Ureter (tissue), 1 donor: ENCODE measurements around the gene FBRSL1. TPM values are rescaled to one million over a fixed set of nuclear protein-coding genes. Genes with fewer than 3 reads are reported as not detected.
"Not testable (repeated sequence)": the region's sequence is repeated elsewhere in the genome, so short reads cannot be mapped to it uniquely, and the experiment has no call there.

Experiments used
- DNase-seq: peaks from one replicate; pipeline ENCODE4 v3.0.0-alpha.2; 2020; ENCODE audit warnings: low spot score
- total RNA-seq: library from RNA; stranded (reverse); gene quantifications from one replicate; pipeline ENCODE4 v1.2.4, GENCODE V29; 2023
- donor health status: DM: yes; HTN: yes; CAD: no.

The FBRSL1 gene
- total RNA-seq, 1 donor from 2014 or later, result 68.7 TPM

- DNase-seq, result no peak
Observed at GRCh38 chr12:132525011-132525832, 35.3 kb downstream of the FBRSL1 start.

DNA sequence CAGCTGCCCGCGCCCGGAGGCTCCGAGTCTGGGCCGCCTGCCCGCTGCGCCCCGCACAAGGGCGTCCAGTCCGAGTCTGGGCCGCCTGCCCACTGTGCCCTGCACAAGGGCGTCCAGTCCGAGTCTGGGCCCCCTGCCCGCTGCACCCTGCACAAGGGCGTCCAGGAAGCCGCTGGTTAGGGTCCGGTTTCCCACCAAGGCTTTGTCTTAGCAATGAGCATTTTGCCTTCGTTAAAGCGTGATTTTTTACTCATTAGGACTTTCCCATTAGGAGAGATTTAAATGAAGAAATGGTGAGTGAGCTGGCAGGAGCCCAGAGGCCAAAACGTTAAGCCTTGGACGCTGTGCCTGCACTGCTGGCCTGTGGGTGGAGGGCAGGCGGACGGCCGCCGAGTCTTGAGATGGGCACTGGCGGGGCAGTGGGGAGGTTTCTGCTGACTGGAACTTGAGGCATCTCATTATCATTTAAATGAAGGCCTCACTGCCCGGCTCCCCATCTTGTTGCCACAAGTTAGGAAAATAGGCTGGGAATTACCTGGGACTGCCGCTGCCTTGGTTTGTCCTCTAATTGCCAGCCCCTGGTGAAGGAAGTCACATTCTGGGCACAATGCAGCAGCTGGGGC lies 36.0 kb downstream of the FBRSL1 start:
- no peak for DNase-seq

- no peak for DNase-seq
Observed at GRCh38 chr12:132527186-132527882, 37.4 kb downstream of the FBRSL1 start.

DNA sequence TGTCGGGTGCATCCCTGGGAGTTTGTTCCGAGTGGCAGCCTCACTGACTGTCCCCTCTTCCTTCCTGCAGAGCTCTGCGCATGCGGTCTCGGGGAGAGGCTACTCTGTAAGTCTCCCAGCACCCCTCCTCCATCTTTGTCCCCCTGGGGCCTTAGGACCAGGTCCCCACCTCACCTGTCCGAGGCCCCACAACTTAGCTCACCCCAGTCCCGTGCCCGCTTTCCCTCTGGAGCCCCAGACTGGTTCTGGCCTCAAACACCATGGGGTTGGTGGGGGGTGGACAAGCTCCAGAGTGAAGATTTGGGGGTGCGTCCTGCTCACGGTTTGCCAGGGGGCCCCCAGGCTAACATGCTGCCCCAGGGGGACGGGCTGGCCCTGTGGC lies 37.9 kb downstream of the FBRSL1 start:
- DNase-seq, result no peak

- DNase-seq, result no peak
Observed at GRCh38 chr12:132528564-132529106, 38.7 kb downstream of the FBRSL1 start.

DNA sequence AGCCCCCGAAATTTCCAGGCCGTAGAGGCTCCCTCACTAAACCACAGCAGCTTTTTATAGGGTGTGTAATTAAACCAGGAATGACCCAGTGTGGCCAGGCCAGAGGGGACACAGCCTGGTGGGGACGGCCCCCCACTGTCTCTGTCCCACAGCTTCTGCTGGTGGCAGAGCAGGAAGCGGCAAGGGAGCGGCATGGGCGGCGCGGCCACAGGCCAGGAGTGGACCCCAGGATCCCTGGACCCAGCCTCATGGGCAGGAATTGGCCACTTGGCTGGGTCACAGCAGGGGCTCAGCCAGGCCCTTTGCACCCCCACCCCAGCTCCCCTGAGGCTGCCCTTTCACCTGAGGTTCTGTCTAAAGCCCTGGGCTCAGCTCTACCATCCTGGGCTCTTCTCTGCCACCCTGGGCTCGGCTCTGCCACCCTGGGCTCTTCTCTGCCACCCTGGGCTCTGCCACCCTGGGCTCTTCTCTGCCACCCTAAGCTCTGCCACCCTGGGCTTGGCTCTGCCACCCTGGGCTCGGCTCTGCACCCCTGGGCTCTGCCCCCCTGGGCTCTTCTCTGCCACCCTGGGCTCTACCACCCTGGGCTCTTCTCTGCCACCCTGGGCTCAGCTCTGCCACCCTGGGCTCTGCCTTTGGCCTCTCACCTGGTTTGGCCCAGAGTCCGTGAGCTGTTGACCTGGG lies 39.3 kb downstream of the FBRSL1 start:
- no peak for DNase-seq

DNA sequence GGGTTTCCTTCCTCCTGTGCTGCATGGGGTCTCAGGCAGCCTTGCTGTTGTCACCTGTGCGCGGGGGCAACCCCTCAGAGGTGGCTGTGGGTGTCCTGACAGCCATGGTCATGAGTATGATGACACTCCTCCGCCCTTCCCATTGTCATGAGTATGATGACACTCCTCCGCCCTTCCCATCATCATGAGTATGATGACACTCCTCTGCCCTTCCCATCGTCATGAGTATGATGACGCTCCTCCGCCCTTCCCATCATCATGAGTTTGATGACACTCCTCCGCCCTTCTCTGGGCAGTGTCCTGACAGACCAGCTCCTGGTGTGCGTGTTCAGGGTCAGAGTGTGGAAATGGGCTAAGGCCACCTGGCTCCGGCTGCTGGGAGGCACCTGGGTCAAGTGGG lies 40.0 kb downstream of the FBRSL1 start:
- DNase-seq, result no peak

DNA sequence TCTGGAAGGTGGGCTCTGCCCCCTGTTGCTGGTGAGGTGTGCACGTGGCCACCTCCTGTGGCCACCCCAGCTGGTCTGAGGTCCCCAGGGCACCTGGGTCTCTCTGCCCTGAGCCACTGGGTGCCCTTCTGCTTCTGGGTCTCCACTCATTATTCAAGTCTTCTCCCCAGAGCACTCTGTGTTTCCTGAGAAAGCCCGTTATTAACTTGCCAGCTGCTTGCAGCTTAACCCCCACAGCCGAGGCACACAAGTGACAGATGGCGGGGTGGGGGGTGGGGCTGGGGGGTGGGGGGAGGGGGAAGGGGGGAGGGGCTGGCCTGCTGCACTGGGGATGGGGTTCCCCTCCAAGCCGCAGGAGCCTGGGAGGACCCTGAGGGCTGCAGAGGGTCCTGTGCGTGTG lies 40.5 kb downstream of the FBRSL1 start:
- DNase-seq, result no peak

GRCh38 chr12:132530851-132531250 lies 40.9 kb downstream of the FBRSL1 start:
- no peak for DNase-seq

DNA sequence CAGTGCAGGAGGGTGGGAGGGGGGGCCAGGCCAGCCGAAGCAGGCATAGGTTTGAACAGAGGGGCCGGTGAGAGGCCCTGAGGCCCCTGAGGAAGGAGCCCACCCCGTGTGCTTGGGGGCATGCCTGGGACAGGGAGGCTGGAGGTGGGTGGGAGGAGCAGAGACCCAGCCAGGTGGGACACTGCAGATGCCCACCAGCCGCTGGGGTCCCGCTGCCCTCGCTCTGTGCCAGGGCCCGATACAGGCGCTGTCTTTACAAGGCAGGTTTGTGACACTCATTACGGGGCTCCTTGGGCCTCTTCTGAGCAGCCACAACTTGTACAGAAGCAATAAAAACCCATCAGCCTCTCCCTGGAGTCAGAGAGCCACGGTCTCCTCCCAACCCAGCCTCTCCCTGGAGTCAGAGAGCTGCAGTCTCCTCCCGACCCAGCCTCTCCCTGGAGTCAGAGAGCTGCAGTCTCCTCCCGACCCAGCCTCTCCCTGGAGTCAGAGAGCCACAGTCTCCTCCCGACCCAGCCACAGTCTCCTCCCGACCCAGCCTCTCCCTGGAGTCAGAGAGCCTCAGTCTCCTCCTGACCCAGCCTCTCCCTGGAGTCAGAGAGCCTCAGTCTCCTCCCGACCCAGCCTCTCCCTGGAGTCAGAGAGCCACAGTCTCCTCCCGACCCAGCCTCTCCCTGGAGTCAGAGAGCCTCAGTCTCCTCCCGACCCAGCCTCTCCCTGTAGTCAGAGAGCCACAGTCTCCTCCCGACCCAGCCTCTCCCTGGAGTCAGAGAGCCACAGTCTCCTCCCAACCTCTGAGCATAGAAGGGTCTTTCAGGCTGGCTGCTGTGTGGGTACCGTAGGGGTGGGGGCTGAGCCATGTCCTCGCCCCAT lies 43.0 kb downstream of the FBRSL1 start:
- DNase-seq, result not testable (repeated sequence)

DNA sequence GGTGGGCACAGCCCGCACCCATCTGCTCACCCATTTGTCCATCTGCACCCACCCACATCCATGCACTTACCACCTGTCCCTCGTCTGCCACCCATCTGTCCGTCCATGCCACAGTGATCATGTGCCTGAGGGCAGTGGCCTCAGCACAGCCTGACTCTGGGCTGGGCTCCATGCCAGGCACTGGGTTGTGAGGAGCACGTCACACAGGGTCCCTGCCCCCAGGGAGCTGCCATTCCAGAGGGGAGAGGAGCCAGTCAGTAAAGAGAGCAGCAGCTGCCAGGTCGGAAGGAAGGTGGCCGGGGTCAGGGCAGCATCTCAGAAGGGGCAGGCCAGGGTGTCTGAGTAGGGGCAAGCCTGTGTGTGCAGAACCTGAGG lies 43.6 kb downstream of the FBRSL1 start:
- no peak for DNase-seq

DNA sequence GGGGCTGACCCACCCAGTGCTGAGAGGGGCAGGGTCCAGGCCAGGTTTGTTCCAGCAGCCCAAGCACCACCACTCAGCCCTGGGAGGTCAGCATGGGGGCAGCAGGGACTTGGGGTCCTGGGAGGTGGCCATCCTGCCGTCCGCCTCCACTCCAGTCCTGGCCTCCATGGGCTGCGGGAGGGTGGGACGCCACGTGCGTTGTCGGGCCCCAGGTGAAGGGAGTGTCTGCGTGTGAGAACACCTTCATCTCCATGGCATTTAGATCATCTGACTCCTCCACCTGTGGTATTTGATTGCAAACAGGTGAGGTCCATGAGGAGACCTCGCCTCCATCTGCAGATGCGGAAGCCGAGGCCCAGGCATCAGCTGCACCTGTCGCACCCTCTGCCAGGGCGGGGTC lies 44.1 kb downstream of the FBRSL1 start:
- DNase-seq, result no peak

- no peak for DNase-seq
Observed at GRCh38 chr12:132535019-132535418, 45.1 kb downstream of the FBRSL1 start.

DNA sequence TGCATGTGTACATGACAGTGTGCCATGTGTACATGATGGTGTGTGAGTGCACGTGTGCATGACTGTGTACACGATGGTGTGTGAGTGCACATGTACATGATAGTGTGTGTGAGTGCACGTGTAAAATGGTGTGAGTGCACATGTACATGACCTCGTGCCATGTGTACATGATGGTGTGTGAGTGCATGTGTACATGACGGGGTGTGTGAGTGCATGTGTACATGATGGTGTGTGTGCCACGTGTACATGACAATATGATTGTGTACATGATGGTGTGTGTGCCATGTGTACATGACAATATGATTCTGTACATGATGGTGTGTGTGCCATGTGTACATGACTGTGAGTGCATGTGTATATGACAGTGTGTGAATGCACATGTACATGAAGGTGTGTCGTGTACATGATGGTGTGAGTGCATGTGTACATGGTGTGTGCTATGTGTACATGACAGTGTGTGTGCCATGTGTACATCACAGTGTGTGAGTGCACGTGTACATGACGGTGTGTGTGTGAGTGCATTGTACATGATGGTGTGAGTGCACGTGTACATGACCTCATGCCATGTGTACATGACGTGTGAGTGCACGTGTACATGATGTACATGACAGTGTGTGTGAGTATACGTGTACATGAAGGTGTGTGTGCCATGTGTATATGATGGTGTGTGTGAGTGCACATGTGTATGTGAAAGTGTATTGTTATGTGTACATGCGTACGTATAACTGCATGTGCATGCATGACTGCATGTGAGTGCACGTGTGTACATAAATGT lies 46.3 kb downstream of the FBRSL1 start:
- DNase-seq, result no peak

GRCh38 chr12:132537049-132537448 lies 47.1 kb downstream of the FBRSL1 start:
- DNase-seq, result no peak

DNA sequence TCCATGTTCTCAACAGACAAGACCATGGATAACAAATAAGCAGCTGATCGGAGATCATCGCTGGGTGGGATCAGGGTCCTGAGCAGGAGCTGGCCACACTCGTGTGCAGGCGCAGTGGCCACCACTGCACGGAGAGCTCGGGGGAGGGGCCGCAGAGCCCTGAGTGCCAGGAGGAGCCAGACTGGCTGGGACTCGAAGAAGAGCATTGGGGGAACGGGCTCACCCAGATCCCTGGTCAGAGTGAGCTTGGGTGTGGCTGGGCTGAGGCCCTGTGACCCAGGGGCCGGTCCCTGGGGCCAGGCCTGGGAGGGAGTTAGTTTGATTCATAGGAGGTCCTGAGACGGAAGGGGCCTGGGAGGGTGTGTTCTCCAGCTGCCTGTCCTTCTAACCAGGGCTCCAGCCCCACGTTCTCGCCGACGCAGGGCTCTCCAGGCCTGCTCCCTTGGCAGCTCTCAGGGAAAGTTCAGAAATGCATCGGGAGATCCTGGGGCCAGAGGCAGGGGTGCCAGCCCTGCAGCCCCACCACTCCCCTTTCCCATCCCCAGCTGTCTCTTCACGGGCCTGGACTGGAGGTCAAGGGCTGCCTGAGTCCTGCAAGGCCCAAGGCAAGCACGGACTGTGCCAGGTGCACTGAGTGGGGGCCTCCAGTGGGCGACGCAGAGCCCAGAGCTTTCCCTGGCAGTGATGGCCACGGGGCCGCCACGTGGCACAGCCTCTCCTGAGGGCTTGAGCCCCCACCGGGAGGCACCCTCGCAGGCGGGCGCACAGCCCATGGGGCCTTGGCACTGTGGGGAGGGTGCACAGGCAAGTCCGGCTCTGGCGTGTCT lies 48.1 kb downstream of the FBRSL1 start:
- DNase-seq, result no peak

DNA sequence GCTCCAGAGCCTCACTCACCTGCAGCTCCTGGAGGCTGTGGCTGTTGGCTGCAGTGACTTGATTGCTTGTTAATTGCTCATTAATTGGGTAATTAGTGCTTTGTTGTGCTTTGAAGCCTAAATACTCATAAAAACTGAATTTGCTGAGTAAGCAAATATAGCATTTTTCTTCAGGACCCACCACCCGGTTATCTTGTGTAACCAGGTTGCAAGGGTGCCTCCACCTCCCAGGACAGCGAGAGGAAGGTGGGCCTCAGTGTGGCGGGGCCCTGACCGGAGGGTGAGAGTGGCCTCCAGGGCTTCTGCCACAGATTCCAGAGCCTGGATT lies 48.7 kb downstream of the FBRSL1 start:
- no peak for DNase-seq

GRCh38 chr12:132539016-132539773 lies 49.2 kb downstream of the FBRSL1 start:
- no peak for DNase-seq

- no peak for DNase-seq
Observed at GRCh38 chr12:132540436-132540835, 50.5 kb downstream of the FBRSL1 start.
